GM18511 (cell line): ENCODE results near the gene TBL1XR1.
"Not testable (repeated sequence)": the region's sequence is repeated elsewhere in the genome, so short reads cannot be mapped to it uniquely, and the experiment has no call there.

ENCODE experiments used
- ATAC-seq: cut with Tn5 transposase; IDR thresholded peaks from one replicate; pipeline ENCODE4 v1.9.1; 2021; ENCODE audit warnings: mild to moderate bottlenecking, moderate library complexity; ENCODE audit not compliant: unreplicated experiment

Gene TBL1XR1

GRCh38 chr3:177185035-177185574 is 12.2 kb downstream of the TBL1XR1 start:
- peak; percentile 31 for ATAC-seq

DNA sequence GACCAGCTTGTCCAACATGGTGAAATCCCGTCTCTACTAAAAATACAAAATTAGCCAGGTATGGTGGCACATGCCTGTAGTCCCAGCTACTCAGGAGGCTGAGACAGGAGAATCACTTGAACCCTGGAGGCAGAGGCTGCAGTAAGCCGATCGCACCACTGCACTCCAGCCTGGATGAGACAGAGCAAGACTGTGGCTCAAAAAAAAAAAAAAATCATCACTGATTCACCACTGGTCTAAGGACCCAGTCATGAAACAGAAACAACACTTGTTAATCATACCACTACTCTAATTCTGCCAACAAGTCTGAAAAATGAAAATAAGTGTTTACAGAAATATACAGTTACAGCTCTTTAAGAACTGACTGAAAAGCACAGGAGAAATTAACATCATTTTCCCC is 12.7 kb downstream of the TBL1XR1 start:
- ATAC-seq = peak; percentile 93

DNA sequence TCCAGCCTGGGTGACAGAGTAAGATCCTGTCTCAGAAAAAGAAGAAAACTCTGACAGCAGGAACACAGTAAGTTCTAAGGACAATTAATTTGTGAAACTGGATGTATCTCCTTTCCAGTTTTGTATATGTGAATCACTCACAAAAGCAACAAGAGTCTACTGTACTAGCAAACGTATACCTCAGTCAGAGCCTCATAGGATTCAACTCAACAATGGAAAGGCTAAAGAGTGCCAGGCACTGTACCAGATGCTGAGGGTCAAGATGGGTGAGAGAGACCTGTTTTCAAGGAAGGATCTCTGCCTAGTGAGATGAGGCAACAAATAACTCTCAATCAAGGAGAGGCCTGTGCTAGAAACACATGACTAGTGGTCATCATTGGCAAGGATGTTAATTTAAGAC is 14.9 kb downstream of the TBL1XR1 start:
- ATAC-seq = no peak

- ATAC-seq = no peak
Observed at GRCh38 chr3:177181418-177181817, 15.9 kb downstream of the TBL1XR1 start.

- no peak for ATAC-seq
Observed at GRCh38 chr3:177180506-177180905, 16.8 kb downstream of the TBL1XR1 start.

- ATAC-seq = no peak
Observed at GRCh38 chr3:177179281-177180067, 17.8 kb downstream of the TBL1XR1 start.

- ATAC-seq = no peak
Observed at GRCh38 chr3:177177749-177178221, 19.5 kb downstream of the TBL1XR1 start.

DNA sequence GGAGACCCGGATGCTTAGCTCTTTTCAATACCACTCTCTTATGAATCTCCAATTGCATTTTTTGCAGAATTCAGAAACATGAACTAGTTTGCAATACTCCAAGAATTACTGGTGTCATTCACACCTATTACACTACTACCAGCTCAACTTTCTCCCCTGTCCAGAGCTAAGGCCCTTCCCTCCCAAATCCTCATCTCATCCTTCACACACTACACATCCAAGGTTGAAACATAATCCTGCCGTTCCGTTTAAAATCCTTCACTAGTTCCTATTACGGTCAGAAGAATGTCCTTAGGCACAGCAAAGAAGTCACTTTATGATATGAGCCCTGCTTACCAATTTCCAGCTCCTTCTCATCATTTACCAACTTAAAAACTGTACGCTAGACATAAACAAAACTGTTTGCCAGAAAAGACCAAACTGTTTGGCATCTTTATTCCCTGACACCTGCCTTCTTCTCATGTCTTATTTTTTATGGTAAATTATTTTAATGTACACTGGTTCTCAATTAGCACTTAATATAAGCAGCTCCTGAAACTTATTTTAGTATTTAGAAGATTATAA is 22.6 kb downstream of the TBL1XR1 start:
- no peak for ATAC-seq

- ATAC-seq = no peak
Observed at GRCh38 chr3:177169936-177170722, 27.2 kb downstream of the TBL1XR1 start.

DNA sequence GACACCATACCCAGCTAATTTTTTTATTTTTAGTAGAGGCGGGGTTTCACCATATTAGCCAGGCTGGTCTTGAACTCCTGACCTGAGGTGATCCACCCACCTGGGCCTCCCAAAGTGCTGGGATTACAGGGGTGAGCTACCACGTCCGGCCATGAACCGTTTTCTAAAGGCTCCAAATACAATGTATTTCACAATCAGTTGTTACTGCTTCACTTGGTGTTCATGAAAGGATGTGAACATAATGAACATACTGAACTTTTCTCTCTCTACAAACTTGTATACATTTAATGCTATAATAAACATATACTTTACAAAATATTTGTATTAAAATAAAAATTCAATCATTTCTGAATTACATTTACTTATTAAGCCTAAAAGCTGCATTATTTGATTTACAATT is 28.9 kb downstream of the TBL1XR1 start:
- no peak for ATAC-seq

- no peak for ATAC-seq
Observed at GRCh38 chr3:177162742-177163141, 34.5 kb downstream of the TBL1XR1 start.

DNA sequence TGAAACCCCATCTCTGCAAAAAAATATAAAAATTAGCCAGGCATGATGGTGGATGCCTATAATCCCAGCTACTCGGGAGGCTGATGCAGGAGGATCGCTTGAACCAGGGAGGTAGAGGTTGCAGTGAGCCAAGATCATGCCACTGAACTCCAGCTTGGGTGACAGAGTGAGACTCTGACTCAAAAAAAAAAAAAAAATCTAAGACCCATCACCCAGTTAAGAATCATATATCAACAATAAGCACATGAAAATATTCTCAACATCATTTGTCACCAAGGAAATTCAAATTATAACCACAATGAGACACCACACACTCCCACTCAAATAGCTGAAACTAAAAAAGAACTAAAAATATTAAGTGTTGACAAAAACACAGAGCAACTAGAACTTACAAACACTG is 35.7 kb downstream of the TBL1XR1 start:
- not testable (repeated sequence) for ATAC-seq

- no peak for ATAC-seq
Observed at GRCh38 chr3:177158461-177158860, 38.8 kb downstream of the TBL1XR1 start.

- ATAC-seq = no peak
Observed at GRCh38 chr3:177157492-177157891, 39.8 kb downstream of the TBL1XR1 start.

- ATAC-seq = no peak
Observed at GRCh38 chr3:177154733-177155132, 42.5 kb downstream of the TBL1XR1 start.

GRCh38 chr3:177150970-177151627 is 46.2 kb downstream of the TBL1XR1 start:
- ATAC-seq = peak; percentile 93

DNA sequence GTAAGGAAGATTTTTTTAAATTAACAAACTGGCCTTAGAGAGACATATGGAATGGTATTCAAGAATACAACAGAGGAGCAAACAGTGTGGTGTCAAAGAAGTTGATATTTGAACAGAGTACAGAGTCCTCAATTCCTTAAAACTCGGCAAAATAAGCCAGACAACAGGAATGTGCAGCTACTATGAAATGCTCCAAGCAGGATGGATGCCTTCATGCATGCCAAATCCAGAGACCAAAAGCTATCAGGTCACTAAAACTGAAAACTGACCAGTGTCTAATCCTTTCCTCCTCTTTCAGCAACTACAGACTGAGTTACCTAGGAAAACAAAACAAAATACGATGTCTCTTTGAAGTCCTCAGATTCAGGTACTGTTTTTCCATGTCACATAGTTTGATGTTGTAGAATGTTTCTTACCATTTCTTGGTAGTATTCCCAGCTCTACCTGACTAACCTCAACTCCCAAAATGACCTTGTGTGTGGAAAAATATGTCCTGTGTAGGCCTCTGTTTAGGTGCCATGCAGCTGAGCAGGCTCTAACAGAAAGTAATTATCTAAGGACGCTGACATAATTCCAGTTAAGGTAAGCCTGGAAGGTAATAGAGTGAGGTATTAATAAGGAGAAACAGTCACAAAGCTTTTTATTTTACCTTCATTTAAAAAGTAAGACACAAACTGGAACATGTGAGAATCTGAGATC is 46.9 kb downstream of the TBL1XR1 start:
- ATAC-seq = no peak

DNA sequence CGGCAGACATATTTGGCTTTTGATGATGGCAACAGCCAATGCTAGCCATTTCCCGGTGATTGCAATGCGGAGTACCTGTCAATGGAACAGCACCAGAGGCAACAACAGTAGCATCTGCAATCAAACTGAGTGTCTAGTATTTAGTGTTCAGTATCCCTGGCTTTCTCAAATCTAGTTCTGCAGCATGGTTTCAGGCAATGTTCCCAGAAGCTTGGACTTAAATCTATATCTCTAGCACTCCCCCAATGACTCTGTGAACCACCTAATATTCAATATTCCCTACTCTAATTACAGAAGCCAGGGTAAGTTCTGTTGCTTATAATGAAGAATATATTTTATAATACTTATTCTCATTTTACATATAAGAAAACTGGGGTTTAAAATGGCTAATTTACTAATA is 48.2 kb downstream of the TBL1XR1 start:
- ATAC-seq = no peak

GRCh38 chr3:177147790-177148189 is 49.5 kb downstream of the TBL1XR1 start:
- ATAC-seq = no peak

DNA sequence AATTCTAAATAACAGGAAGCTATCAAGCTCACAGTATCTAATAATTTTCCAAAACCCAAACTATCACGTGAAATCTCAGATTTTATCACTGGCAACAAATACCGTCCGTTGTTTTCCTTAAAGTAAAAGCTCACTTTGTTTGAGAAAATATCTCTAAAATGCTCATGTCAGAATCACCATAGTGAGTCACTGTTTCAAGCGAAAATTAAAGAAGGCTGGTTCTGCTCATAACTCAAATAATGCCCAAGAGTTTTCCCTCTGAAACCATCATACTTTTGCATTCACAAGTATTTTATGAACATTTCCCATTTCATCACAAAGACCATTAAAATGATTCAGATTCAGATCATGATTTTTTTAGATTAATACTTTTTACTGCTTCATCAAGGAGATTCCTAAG is 50.6 kb downstream of the TBL1XR1 start:
- no peak for ATAC-seq
